GM13977 (cell line): ENCODE results near the gene RIT2.
"Not testable (repeated sequence)": the region's sequence is repeated elsewhere in the genome, so short reads cannot be mapped to it uniquely, and the experiment has no call there.

ENCODE experiments used
- DNase-seq: peaks from one replicate; pipeline ENCODE4 v3.0.0; 2012; ENCODE audit warnings: low spot score
- in situ Hi-C: fragments of 300-500 bp; cut with MboI; formaldehyde crosslinking; loops from one replicate; pipeline ENCODE4 v1.12.0; 2022; ENCODE audit warnings: low sequenced_read_pairs, low pct_unique_long_range_greater_than_20kb, mixed read lengths, inconsistent platforms; ENCODE audit not compliant: unreplicated experiment
- TF ChIP-seq, protein P1 (sequence below): IDR thresholded peaks from 2 replicates; pipeline ENCODE4 v1.5.1; 2012; ENCODE audit warnings: mild to moderate bottlenecking, control low read depth; ENCODE audit not compliant: insufficient read depth; ENCODE audit errors: extremely low read depth, missing control alignments

RIT2 gene

DNA sequence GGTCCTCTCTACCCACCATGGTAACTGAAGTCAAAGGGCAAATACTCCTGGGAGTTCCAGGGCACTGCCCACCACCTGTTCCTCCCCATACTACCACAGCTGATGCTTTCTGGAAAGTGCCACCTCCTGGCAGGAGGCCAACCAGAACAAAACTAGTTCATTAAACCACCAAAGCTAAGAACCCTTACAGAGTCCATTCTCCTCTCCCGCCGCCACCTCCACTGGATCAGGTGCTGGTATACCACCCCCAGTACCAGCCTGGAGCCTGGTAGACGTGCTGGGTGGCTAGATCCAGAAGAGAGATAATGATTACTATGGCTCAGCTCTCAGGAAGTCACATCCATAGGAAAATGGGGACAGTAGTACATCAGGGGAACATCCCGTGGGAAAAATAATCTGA, 300.9 kb downstream of the RIT2 start:
- in situ Hi-C loops: no loop called here
- TF ChIP-seq, protein P1, sequence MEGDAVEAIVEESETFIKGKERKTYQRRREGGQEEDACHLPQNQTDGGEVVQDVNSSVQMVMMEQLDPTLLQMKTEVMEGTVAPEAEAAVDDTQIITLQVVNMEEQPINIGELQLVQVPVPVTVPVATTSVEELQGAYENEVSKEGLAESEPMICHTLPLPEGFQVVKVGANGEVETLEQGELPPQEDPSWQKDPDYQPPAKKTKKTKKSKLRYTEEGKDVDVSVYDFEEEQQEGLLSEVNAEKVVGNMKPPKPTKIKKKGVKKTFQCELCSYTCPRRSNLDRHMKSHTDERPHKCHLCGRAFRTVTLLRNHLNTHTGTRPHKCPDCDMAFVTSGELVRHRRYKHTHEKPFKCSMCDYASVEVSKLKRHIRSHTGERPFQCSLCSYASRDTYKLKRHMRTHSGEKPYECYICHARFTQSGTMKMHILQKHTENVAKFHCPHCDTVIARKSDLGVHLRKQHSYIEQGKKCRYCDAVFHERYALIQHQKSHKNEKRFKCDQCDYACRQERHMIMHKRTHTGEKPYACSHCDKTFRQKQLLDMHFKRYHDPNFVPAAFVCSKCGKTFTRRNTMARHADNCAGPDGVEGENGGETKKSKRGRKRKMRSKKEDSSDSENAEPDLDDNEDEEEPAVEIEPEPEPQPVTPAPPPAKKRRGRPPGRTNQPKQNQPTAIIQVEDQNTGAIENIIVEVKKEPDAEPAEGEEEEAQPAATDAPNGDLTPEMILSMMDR: no peak
- no peak for DNase-seq

DNA sequence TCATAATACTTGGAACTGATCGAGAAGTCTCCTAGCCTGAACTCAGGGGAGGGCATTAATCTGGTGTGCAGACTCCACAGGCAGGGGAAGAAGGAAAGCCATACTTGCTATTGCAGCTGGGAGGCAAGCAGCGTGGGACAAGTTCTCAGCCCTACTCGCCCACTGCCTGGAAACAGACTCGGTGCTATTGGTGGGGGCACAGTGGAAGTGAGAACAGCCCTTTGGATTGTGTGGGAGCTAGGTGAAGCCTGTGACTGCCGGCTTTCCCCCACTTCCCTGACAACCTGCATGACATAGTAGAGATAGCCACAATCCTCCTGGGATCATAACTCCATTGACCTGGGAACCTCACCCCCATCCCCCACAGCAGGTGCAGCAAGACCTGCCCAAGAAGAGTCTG, 301.3 kb downstream of the RIT2 start:
- TF ChIP-seq, protein P1: no peak
- DNase-seq: no peak
- in situ Hi-C loops: no loop called here

DNA sequence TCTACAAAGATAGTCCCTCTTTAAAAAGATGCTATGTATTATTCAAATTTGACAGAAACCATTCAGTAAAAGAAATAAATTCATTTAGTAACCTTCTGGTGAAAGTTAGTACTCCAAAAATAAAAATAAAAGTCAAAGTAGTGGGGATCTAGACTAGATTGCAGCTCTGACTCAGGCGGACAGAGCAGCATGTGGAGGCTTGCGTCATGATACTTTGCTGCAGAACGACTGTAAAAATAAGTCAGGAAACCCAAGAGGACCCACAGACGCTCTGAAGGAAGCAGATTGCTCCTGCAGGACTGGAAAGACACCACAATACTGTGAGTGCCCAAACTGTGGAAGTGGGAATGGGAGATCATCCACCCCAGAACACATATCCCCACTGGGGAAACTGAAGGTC, 301.9 kb downstream of the RIT2 start:
- TF ChIP-seq, protein P1: no peak
- no peak for DNase-seq
- in situ Hi-C loops: no loop called here

DNA sequence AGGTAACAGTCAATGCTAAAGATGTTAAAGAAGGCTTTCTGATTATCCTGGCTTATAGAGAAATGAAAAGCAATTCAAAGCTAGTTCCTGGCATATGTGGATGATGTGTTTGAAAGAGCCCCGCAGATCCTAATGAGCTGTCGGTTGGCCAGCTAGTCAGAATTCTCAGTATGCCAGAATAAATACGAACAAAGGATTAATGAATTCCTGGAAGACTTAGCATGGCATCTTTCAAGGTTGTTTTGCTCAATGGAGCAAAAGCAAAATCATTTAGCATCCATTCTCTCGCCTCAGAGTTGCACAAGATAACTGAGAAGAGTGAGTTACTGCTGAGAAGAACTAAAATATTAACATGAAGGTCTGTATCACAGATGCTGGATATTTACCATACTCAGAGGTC, 307.6 kb downstream of the RIT2 start:
- no peak for DNase-seq
- TF ChIP-seq, protein P1: no peak
- in situ Hi-C loops: no loop called here

DNA sequence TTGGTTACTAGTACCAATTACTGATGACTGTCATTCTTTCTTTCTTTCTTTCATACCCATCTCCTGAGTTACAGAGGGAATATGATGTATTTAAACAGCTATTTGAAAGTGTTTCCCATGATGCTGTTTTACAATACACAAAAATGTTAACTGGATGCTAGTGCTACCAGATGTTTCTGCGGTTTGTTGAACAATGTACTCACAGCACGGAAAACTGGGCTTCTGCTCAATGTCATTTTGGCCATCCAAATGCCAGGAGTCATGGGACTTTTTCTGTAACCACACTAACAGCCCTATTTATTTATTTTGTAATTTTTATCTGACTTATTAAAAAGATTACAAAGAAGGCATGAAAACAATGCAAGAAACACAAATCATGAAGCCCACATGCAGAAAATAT, 313.8 kb downstream of the RIT2 start:
- no peak for DNase-seq
- in situ Hi-C loops: no loop called here
- TF ChIP-seq, protein P1: no peak

DNA sequence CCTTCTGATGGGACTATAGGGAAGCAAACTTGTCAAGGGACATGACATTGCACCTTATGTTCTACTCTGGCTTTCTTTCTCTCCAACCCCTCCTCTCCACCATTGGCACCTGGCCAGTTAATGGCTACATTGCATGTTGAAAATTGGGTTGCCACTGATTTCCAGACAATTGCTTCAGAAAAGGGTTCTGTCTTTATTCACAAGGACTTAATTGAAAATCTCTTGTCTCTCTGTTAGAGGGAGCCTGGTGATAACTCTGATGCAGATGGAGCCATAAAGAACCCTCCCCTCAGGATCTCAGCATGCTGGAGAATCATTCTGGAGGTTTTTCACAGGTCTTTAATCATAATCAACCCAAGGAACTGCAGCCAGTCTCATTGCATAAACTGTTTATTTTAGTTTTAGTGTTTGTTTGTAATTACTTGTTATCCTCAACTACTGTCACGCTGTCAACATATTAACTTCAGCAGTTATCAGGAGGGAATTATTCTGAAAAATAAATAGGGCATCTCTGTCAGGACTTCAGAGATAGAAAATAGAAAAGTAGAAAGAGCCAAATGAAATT, 316.8 kb downstream of the RIT2 start:
- in situ Hi-C loops: no loop called here
- no peak for DNase-seq
- TF ChIP-seq, protein P1: no peak

DNA sequence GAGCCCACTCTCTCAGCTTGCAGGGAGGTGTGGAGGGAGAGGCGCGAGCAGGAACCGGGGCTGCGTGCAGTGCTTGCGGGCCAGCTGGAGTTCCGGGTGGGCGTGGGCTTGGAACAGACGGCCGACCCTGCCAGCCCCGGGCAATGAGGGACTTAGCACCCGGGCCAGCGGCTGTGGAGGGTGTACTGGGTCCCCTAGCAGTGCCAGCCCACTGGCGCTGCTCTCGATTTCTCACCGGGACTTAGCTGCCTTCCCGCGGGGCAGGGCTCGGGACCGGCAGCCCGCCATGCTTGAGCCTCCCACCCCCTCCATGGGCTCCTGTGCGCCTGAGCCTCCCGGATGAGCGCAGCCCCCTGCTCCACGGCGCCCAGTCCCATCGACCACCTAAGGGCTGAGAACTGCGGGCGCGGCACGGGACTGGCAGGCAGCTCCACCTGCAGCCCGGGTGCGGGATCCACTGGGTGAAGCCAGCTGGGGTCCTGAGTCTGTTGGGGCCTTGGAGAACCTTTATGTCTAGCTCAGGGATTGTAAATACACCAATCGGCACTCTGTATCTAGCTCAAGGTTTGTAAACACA, 320.2 kb downstream of the RIT2 start:
- DNase-seq, in situ Hi-C loops: not testable (repeated sequence)
